ENCODE results near the gene EIF2S1.

EIF2S1 gene

DNA sequence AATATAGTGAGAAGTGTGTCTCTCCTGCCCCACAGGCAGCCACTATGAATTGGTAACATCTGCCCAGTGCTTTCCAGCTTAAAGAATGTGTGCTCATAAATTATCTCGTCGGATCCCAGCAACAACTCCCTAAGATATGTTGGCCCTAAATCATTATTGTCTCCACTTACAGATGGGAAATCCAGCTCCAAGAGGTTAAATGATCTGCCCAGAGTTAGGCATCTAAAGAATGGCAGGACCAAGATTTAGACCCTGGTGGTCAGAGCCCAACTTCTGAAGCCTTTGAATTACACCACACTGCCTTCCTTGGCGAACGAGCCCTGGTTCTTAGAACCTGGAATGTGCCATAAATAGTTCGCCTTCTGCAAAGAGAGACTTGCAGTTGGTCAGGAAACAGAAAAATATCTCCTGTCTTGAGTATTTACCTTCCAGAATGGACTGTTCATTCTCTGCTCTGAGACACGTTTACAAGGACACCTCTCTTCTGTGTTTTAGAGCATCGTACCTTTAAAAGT, 72.0 kb downstream of the EIF2S1 start:
- H3K4me3 Mint-ChIP-seq = no peak overlapping the region
- H3K9me3 Mint-ChIP-seq = no peaks in the 10 kb centered on the region
- H3K36me3 Mint-ChIP-seq = no peaks in the 10 kb centered on the region
- H3K4me1 Mint-ChIP-seq = peaks cover 8% of the 10 kb centered on the region
- ATAC-seq = no peak
- H3K27me3 Mint-ChIP-seq = no peaks in the 10 kb centered on the region
- H3K27ac Mint-ChIP-seq = no peak overlapping the region

DNA sequence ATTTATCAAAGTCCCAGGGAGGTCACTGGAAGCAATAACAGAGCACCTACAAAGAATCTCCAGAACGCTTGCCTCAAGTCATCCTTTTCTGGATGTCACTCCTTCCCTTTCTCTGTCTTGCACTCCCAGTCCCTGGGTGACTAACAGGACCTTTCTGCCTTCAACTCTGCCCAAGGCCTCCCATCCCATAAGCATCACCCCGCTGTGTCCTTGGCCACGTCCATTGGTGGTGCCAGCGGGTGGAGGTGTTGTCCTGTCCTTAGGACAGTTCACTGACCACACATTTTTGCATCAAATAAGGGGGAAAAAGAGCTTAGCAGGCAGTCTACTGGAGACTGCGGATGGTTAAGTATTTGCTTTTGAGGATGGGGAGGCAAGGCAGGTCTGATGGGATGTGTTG, 75.5 kb downstream of the EIF2S1 start:
- Mint-ChIP-seq H3K9me3 (no peaks in the 10 kb centered on the region), H3K27ac (no peak overlapping the region), H3K36me3 (no peaks in the 10 kb centered on the region), H3K4me3 (no peak overlapping the region), H3K4me1 (peaks cover 8% of the 10 kb centered on the region), H3K27me3 (no peaks in the 10 kb centered on the region)
- ATAC-seq = no peak
